ENCODE measurements around the gene CFAP43.
"Not testable (repeated sequence)": the region's sequence is repeated elsewhere in the genome, so short reads cannot be mapped to it uniquely, and the experiment has no call there.

GRCh38 chr10:104174136-104174535 is 58.0 kb downstream of the CFAP43 start:
- TF ChIP-seq CTCF (IDR thresholded peaks at IDR 0.05); EZH2 (IDR thresholded peaks at IDR 0.05; ENCODE audit: borderline replicate concordance, insufficient read depth, low read depth, low read length, poor library complexity, severe bottlenecking): not testable (repeated sequence)
